Body of pancreas (tissue), 4 donors: ENCODE results near the gene FAAH. TPM values are rescaled to one million over a fixed set of nuclear protein-coding genes. Genes with fewer than 3 reads are reported as not detected.

Experiments used
- ATAC-seq: fragments of 150-250 bp; one replicate; pipeline ENCODE4 v1.9.1; 2016
- DNase-seq, 4 donors: peaks; one replicate each; pipeline ENCODE4 v3.0.0-alpha.2; 2019
- H3K27ac ChIP-seq, 4 donors: fragments of 200-600 bp; sonication (generic); 1 replicate in 3 of 4; 2 replicates in 1 of 4; pipeline versions ENCODE4 v1.5.1 to v1.6.1; 2016 to 2019; ENCODE audit warnings: mild to moderate bottlenecking in 1 of 4, mixed read lengths in 1 of 4, moderate library complexity in 1 of 4
- H3K27me3 ChIP-seq, 2 donors: fragments of 200-600 bp; sonication (generic); one replicate each; pipeline ENCODE4 v1.6.0; 2016; ENCODE audit warnings: mild to moderate bottlenecking in 1 of 2
- H3K36me3 ChIP-seq, 2 donors: fragments of 200-600 bp; sonication (generic); replicated peaks in 1 of 2; 2 replicates each; pipeline ENCODE4 v1.5.1; 2016; ENCODE audit warnings: low read depth in 2 of 2; ENCODE audit not compliant: insufficient read depth in 1 of 2
- H3K4me1 ChIP-seq: fragments of 200-600 bp; sonication (generic); one replicate; pipeline ENCODE4 v1.6.0; 2016
- H3K4me3 ChIP-seq, 2 donors: fragments of 200-600 bp; sonication (generic); 1 replicate in 1 of 2; 2 replicates in 1 of 2; pipeline ENCODE4 v1.5.1; 2016 to 2019
- H3K9me3 ChIP-seq, 3 donors: fragments of 200-600 bp; sonication (generic); 1 replicate in 2 of 3; 2 replicates in 1 of 3; pipeline ENCODE4 v1.5.1; 2016
- POLR2A ChIP-seq, 3 donors: fragments of 450-650 bp; IDR thresholded peaks; one replicate each; pipeline ENCODE4 v1.6.1; 2016; ENCODE audit warnings: antibody characterized with exemption in 3 of 3, mild to moderate bottlenecking in 2 of 3
- WGBS, 2 donors: methylation state at CpG; one replicate each; pipeline ENCODE4 v1.1.5; 2017; 5-methylcytosine and 5-hydroxymethylcytosine counted together
- intact Hi-C: fragments of 100-400 bp; cut with DNase I; formaldehyde crosslinking; loops from one replicate; pipeline ENCODE4 v1.15.1; 2023
- total RNA-seq, 2 donors: library from RNA; depleted of rRNA; stranded (reverse); fragments of >200 nt; gene quantifications; one replicate each; pipeline ENCODE4 v1.1.0, GENCODE V29; 2016
- TF ChIP-seq, protein P1 (sequence below), 7 experiments: fragments of 450-650 bp in 4 of 7; fragments of 200-600 bp in 3 of 7; sonication (generic) in 3 of 7; IDR thresholded peaks; one replicate each; pipeline ENCODE4 v1.5.1; 2016 to 2019; ENCODE audit warnings: antibody characterized with exemption in 7 of 7

FAAH gene
- total RNA-seq, 2 donors from 2014 or later: 47.0 to 86.4 TPM

DNA sequence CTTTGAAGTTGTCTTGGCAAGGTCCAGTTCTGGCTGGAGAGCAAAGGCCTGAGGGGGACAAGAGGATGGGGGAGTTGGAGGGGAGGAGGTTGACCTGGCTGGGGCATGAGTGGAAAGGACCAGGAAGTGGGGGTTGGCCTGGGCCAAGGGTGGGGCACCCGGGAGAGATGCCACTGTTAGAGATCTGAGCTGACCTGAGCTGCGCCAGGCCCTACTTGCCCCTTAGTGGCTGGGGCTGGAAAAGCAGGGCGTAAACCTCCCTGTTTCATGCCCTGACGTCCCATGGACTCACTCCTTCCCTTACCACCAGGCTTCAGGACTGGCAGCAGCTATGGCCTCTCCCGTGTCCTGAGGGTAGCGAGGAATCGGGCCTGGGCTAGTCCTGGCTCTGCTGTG is 16.9 kb downstream of the FAAH start:
- H3K27me3 ChIP-seq: no peaks in the 10 kb centered on the region
- H3K4me1 ChIP-seq: peaks cover 5% of the 10 kb centered on the region
- peaks cover 0 to 8% of the 10 kb centered on the region in 2 donors for H3K36me3 ChIP-seq
- 88 to 93% methylated on average over 5 to 7 of the region's 7 CpGs for WGBS, 2 donors
- DNase-seq (no peak), ATAC-seq (no peak)
- no peak overlapping the region for H3K4me3 ChIP-seq
- H3K9me3 ChIP-seq: no peaks in the 10 kb centered on the region
- TF ChIP-seq POLR2A (IDR thresholded peaks at IDR 0.05): no peak
- TF ChIP-seq, protein P1, sequence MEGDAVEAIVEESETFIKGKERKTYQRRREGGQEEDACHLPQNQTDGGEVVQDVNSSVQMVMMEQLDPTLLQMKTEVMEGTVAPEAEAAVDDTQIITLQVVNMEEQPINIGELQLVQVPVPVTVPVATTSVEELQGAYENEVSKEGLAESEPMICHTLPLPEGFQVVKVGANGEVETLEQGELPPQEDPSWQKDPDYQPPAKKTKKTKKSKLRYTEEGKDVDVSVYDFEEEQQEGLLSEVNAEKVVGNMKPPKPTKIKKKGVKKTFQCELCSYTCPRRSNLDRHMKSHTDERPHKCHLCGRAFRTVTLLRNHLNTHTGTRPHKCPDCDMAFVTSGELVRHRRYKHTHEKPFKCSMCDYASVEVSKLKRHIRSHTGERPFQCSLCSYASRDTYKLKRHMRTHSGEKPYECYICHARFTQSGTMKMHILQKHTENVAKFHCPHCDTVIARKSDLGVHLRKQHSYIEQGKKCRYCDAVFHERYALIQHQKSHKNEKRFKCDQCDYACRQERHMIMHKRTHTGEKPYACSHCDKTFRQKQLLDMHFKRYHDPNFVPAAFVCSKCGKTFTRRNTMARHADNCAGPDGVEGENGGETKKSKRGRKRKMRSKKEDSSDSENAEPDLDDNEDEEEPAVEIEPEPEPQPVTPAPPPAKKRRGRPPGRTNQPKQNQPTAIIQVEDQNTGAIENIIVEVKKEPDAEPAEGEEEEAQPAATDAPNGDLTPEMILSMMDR (IDR thresholded peaks at IDR 0.05): no peak
- no peak overlapping the region for H3K27ac ChIP-seq
- intact Hi-C loops: no loop called here

DNA sequence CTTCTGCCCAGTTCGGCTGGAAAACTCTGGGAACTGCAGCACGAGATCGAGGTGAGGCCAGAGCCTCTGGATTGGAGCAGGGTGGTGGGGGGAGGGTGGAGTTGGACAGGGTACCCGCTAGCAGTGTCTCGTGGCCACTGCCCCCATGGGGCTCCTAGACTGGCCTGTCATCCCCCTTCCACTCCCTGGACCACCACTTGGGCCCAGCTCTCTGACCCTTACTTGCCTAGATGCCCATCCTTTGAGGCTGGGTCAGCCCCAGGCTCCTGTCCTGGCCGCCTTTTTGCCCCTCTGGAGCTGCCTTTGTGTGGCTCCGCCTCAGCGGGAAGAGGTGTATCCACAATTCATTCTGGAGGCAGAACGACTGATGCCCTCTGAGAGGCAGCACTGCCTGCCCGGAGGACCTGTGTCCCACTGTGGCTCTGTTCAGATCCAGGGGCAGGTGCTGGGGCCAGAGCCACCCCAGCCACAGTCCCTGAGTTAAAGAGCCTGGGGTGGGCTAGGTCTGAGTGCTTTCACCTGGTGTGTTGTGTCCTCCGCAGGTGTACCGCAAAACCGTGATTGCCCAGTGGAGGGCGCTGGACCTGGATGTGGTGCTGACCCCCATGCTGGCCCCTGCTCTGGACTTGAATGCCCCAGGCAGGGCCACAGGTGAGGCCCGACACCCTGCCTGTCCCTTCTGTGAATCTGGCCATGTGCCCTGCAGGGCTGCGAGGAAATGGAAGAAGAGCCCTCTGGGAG is 17.7 kb downstream of the FAAH start:
- Histone ChIP-seq H3K4me1 (no peaks in the 10 kb centered on the region), H3K36me3 (peaks cover 0 to 8% of the 10 kb centered on the region in 2 donors), H3K27ac (no peak overlapping the region), H3K27me3 (no peaks in the 10 kb centered on the region), H3K9me3 (no peaks in the 10 kb centered on the region), H3K4me3 (no peak overlapping the region)
- ATAC-seq (no peak), DNase-seq (no peak)
- intact Hi-C loops: no loop called here
- 88 to 93% methylated on average over 6 to 15 of the region's 16 CpGs for WGBS, 2 donors
- TF ChIP-seq, protein P1 (IDR thresholded peaks at IDR 0.05): peak in 2 of 7 experiments; percentile 3 to 22
- TF ChIP-seq POLR2A (IDR thresholded peaks at IDR 0.05): no peak

DNA sequence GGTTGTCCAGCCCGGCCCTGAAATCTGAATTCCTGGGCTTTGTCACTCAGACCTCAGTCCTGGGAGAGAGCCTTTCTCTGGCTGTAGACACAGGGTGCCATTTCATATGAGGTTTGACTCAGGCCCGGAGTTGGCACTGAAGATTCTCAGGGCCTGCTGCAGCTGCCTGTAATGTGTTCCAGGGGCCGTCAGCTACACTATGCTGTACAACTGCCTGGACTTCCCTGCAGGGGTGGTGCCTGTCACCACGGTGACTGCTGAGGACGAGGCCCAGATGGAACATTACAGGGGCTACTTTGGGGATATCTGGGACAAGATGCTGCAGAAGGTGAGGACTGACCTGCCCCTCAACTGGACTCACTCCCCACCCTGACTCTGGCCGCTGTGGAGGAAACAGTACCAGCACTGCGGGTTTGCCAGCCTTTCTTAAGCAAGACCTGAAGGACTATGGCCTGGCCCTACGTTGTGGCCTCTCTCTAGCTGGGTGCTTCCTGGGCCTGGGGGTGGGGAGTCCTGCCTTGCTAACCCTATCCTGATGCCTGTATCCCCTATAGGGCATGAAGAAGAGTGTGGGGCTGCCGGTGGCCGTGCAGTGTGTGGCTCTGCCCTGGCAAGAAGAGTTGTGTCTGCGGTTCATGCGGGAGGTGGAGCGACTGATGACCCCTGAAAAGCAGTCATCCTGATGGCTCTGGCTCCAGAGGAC is 18.9 kb downstream of the FAAH start:
- intact Hi-C loops: no loop called here
- Histone ChIP-seq H3K36me3 (peaks cover 0 to 8% of the 10 kb centered on the region in 2 donors), H3K4me1 (no peaks in the 10 kb centered on the region), H3K27me3 (no peaks in the 10 kb centered on the region), H3K27ac (no peak overlapping the region), H3K9me3 (no peaks in the 10 kb centered on the region), H3K4me3 (no peak overlapping the region)
- TF ChIP-seq POLR2A (IDR thresholded peaks at IDR 0.05): no peak
- TF ChIP-seq, protein P1 (IDR thresholded peaks at IDR 0.05): no peak
- WGBS, 2 donors: 86 to 88% methylated on average over 8 to 12 of the region's 13 CpGs
- ATAC-seq (no peak), DNase-seq (no peak)

DNA sequence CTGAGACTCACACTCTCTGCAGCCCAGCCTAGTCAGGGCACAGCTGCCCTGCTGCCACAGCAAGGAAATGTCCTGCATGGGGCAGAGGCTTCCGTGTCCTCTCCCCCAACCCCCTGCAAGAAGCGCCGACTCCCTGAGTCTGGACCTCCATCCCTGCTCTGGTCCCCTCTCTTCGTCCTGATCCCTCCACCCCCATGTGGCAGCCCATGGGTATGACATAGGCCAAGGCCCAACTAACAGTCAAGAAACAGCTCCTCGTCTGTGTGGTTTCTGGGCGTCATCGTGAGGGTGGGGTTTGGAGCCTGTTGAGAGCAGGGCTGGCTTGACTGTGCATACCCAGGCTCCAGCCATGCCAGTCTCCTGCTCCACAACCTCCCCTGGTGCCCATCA is 19.5 kb downstream of the FAAH start:
- Histone ChIP-seq H3K27me3 (no peaks in the 10 kb centered on the region), H3K4me1 (no peaks in the 10 kb centered on the region), H3K9me3 (no peaks in the 10 kb centered on the region), H3K36me3 (peaks cover 0 to 5% of the 10 kb centered on the region in 2 donors), H3K4me3 (no peak overlapping the region), H3K27ac (no peak overlapping the region)
- intact Hi-C loops: no loop called here
- no peak for DNase-seq
- no peak for ATAC-seq
- TF ChIP-seq, protein P1 (IDR thresholded peaks at IDR 0.05): no peak
- TF ChIP-seq POLR2A (IDR thresholded peaks at IDR 0.05): no peak
- WGBS, 2 donors: 71 to 92% methylated on average over 7 of the region's 7 CpGs
